ENCODE measurements around the gene MYO5C.

DNA sequence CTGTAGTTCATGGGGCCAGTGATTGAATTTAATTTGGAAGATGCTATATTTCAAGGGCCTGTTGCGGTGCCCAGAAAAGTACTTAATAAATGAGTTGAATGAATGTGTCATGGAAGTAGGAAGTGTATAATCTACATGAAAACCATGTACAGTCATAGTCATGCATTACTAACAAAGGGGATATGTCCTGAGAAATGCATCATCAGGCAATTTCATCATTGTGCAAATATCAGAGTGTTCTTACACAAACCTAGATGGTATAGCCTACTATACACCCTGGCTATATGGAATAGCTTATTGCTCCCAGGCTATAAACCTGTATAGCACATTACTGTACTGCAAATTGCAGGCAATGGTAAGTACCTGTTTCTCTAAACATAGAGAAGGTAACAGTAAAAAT is 10.7 kb upstream of the MYO5C start:
- TF ChIP-seq, protein P1, sequence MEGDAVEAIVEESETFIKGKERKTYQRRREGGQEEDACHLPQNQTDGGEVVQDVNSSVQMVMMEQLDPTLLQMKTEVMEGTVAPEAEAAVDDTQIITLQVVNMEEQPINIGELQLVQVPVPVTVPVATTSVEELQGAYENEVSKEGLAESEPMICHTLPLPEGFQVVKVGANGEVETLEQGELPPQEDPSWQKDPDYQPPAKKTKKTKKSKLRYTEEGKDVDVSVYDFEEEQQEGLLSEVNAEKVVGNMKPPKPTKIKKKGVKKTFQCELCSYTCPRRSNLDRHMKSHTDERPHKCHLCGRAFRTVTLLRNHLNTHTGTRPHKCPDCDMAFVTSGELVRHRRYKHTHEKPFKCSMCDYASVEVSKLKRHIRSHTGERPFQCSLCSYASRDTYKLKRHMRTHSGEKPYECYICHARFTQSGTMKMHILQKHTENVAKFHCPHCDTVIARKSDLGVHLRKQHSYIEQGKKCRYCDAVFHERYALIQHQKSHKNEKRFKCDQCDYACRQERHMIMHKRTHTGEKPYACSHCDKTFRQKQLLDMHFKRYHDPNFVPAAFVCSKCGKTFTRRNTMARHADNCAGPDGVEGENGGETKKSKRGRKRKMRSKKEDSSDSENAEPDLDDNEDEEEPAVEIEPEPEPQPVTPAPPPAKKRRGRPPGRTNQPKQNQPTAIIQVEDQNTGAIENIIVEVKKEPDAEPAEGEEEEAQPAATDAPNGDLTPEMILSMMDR (IDR thresholded peaks at IDR 0.05 in 4 of 5, conservative IDR thresholded peaks at IDR 0.05 in 1 of 5), result no peak
- no peak for TF ChIP-seq POLR2A (IDR thresholded peaks at IDR 0.05)

Data from gastrocnemius medialis (tissue), 4 donors.